Hepatocyte (in vitro differentiated cells): ENCODE measurements around the gene MRPL3. TPM values are rescaled to one million over a fixed set of nuclear protein-coding genes. Genes with fewer than 3 reads are reported as not detected.

Source experiments
- DNase-seq: peaks from one replicate; pipeline ENCODE4 v3.0.0-alpha.2; 2016; ENCODE audit warnings: low spot score
- H2AFZ ChIP-seq: fragments of 200-600 bp; sonication (generic); 2 replicates; pipeline ENCODE4 v1.6.0; 2016; ENCODE audit warnings: antibody characterized with exemption, mild to moderate bottlenecking
- H3K27ac ChIP-seq: fragments of 200-600 bp; sonication (generic); 2 replicates; pipeline ENCODE4 v1.5.1; 2016; ENCODE audit warnings: mild to moderate bottlenecking
- H3K27me3 ChIP-seq: fragments of 200-600 bp; sonication (generic); 2 replicates; pipeline ENCODE4 v1.6.1; 2016
- H3K36me3 ChIP-seq: fragments of 200-600 bp; sonication (generic); replicated peaks from 2 replicates; pipeline ENCODE4 v1.5.1; 2016; ENCODE audit warnings: low read depth; ENCODE audit not compliant: insufficient read depth
- H3K4me1 ChIP-seq: fragments of 200-600 bp; sonication (generic); 2 replicates; pipeline ENCODE4 v1.5.1; 2016; ENCODE audit warnings: mild to moderate bottlenecking, moderate library complexity; ENCODE audit not compliant: insufficient read depth
- H3K4me2 ChIP-seq: fragments of 200-600 bp; sonication (generic); 2 replicates; pipeline ENCODE4 v1.6.0; 2016
- H3K4me3 ChIP-seq: fragments of 200-600 bp; sonication (generic); 2 replicates; pipeline ENCODE4 v1.5.1; 2016; ENCODE audit warnings: mild to moderate bottlenecking
- H3K79me2 ChIP-seq: fragments of 200-600 bp; sonication (generic); 2 replicates; pipeline ENCODE4 v1.6.0; 2017; ENCODE audit warnings: mild to moderate bottlenecking
- H3K9me2 ChIP-seq: fragments of 200-600 bp; sonication (generic); replicated peaks from 2 replicates; pipeline ENCODE4 v1.6.0; 2017; ENCODE audit warnings: mild to moderate bottlenecking; ENCODE audit not compliant: insufficient read depth
- H3K9me3 ChIP-seq: fragments of 200-600 bp; sonication (generic); 2 replicates; pipeline ENCODE4 v1.5.1; 2016; ENCODE audit warnings: low read depth, mild to moderate bottlenecking
- H4K20me1 ChIP-seq: fragments of 200-600 bp; sonication (generic); 2 replicates; pipeline ENCODE4 v1.6.0; 2016; ENCODE audit warnings: mild to moderate bottlenecking; ENCODE audit not compliant: insufficient read depth, poor library complexity, severe bottlenecking
- EZH2 ChIP-seq: fragments of 200-600 bp; sonication (generic); IDR thresholded peaks from 2 replicates; pipeline ENCODE4 v1.6.1; 2016; ENCODE audit warnings: antibody characterized with exemption, mild to moderate bottlenecking, borderline replicate concordance
- EZH2phosphoT487 ChIP-seq: fragments of 200-600 bp; sonication (generic); IDR thresholded peaks from one replicate; pipeline ENCODE4 v1.6.1; 2018; ENCODE audit warnings: antibody characterized with exemption, mild to moderate bottlenecking, low read depth, moderate library complexity; ENCODE audit not compliant: unreplicated experiment, severe bottlenecking
- whole genome bisulfite sequencing: methylation state at CpG from one replicate; pipeline ENCODE4 v1.1.6; 2016; ENCODE audit warnings: low lambda C conversion rate; ENCODE audit errors: missing lambda C conversion rate; 5-methylcytosine and 5-hydroxymethylcytosine counted together
- polyA plus RNA-seq: library from polyadenylated mRNA; unstranded; fragments of >200 nt; fragmentation: Nextera tagmentation; extraction: Ambion mirVana; gene quantifications from 2 replicates; pipeline ENCODE4 v1.2.1, GENCODE V29; 2016
- total RNA-seq: library from RNA; depleted of rRNA; stranded (reverse); fragments of >200 nt; gene quantifications from 2 replicates; pipeline ENCODE4 v1.2.3, GENCODE V29; 2014
- TF ChIP-seq, protein P1 (sequence below): fragments of 200-600 bp; sonication (generic); IDR thresholded peaks from 2 replicates; pipeline ENCODE4 v1.5.1; 2016; ENCODE audit warnings: antibody characterized with exemption, mild to moderate bottlenecking; ENCODE audit not compliant: poor library complexity

MRPL3 gene
- total and polyA plus RNA-seq, 2 experiments from 2014 or later, result 87.8 to 113 TPM

GRCh38 chr3:131457220-131457619 lies 45.6 kb downstream of the MRPL3 start:
- no peak for DNase-seq
- peaks cover 5% of the 10 kb centered on the region for H3K36me3 ChIP-seq
- no peaks in the 10 kb centered on the region for H3K27me3 ChIP-seq
- no peak overlapping the region for H3K4me3 ChIP-seq
- no peak overlapping the region for H3K4me2 ChIP-seq
- no peaks in the 10 kb centered on the region for H3K79me2 ChIP-seq
- TF ChIP-seq EZH2, result no peak
- TF ChIP-seq, protein P1, sequence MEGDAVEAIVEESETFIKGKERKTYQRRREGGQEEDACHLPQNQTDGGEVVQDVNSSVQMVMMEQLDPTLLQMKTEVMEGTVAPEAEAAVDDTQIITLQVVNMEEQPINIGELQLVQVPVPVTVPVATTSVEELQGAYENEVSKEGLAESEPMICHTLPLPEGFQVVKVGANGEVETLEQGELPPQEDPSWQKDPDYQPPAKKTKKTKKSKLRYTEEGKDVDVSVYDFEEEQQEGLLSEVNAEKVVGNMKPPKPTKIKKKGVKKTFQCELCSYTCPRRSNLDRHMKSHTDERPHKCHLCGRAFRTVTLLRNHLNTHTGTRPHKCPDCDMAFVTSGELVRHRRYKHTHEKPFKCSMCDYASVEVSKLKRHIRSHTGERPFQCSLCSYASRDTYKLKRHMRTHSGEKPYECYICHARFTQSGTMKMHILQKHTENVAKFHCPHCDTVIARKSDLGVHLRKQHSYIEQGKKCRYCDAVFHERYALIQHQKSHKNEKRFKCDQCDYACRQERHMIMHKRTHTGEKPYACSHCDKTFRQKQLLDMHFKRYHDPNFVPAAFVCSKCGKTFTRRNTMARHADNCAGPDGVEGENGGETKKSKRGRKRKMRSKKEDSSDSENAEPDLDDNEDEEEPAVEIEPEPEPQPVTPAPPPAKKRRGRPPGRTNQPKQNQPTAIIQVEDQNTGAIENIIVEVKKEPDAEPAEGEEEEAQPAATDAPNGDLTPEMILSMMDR, result no peak
- no peak for TF ChIP-seq EZH2phosphoT487
- 70% methylated on average over 1 of the region's 1 CpG for WGBS
- H3K27ac ChIP-seq, result no peak overlapping the region
- H4K20me1 ChIP-seq, result no peaks in the 10 kb centered on the region
- H2AFZ ChIP-seq, result no peak overlapping the region
- H3K9me3 ChIP-seq, result no peaks in the 10 kb centered on the region
- H3K4me1 ChIP-seq, result no peaks in the 10 kb centered on the region
- H3K9me2 ChIP-seq, result no peaks in the 10 kb centered on the region

DNA sequence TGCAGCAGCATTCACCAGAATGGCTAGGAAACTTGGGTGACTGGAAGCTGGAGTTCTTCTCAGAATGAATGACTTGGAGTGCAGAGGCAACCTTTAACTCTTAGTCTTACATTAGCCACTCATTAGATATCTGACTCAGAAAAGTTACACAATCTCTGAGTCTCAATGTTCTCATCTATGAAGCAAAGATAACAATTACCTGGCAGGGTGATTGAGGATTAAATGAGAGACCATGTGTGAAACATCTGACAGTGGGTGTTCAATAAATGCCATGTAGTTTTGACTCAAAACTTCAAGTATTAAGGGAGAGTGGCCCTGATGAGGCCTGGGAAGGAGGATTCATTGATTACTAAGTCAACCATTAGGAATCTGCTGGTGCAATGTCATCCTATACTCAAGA lies 48.3 kb downstream of the MRPL3 start:
- no peak overlapping the region for H2AFZ ChIP-seq
- H3K4me2 ChIP-seq, result no peak overlapping the region
- H3K79me2 ChIP-seq, result no peaks in the 10 kb centered on the region
- H3K27me3 ChIP-seq, result no peaks in the 10 kb centered on the region
- H3K27ac ChIP-seq, result no peak overlapping the region
- no peaks in the 10 kb centered on the region for H4K20me1 ChIP-seq
- H3K4me3 ChIP-seq, result no peak overlapping the region
- no peaks in the 10 kb centered on the region for H3K9me2 ChIP-seq
- no peak for DNase-seq
- TF ChIP-seq, protein P1, result no peak
- TF ChIP-seq EZH2 (no peak), EZH2phosphoT487 (no peak)
- H3K9me3 ChIP-seq, result no peaks in the 10 kb centered on the region
- no peaks in the 10 kb centered on the region for H3K4me1 ChIP-seq
- H3K36me3 ChIP-seq, result no peaks in the 10 kb centered on the region

DNA sequence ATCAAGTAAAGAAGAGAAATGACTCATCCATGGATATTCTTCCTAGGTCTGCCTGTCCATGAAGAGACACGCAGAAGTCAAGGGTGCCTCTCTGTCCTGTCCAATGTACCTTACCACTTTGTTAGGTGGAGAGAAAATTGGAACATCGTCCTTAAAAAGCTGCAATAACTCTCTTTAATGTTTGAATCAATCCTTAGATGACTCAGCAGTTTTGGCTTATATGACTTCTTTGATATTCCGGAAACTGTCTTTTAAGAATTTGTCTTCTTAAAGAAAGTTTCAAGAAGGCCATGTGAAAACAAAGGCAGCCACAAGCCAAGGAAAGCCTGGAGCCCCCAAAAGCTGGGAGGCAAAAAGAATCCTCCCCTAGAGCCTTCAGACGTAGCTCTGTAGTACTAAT lies 49.2 kb downstream of the MRPL3 start:
- TF ChIP-seq EZH2 (no peak), EZH2phosphoT487 (no peak)
- TF ChIP-seq, protein P1, result no peak
- Histone ChIP-seq H3K9me3 (no peaks in the 10 kb centered on the region), H4K20me1 (no peaks in the 10 kb centered on the region), H3K4me2 (no peak overlapping the region), H3K27ac (no peak overlapping the region), H3K27me3 (no peaks in the 10 kb centered on the region), H3K9me2 (no peaks in the 10 kb centered on the region), H3K4me1 (no peaks in the 10 kb centered on the region), H3K4me3 (no peak overlapping the region), H2AFZ (no peak overlapping the region), H3K36me3 (no peaks in the 10 kb centered on the region), H3K79me2 (no peaks in the 10 kb centered on the region)
- DNase-seq, result no peak
- over 99% methylated on average over 4 of the region's 4 CpGs for WGBS

GRCh38 chr3:131447349-131447748 lies 55.4 kb downstream of the MRPL3 start:
- no peak overlapping the region for H3K4me3 ChIP-seq

More at GRCh38 chr3:131447349-131447748, 55.4 kb downstream of the MRPL3 start:
- DNase-seq, result no peak
- WGBS, result 93% methylated on average over 2 of the region's 2 CpGs
- no peak for TF ChIP-seq EZH2phosphoT487
- TF ChIP-seq EZH2, result no peak
- TF ChIP-seq, protein P1, result no peak
- no peak overlapping the region for H2AFZ ChIP-seq
- no peaks in the 10 kb centered on the region for H3K36me3 ChIP-seq
- H3K79me2 ChIP-seq, result no peaks in the 10 kb centered on the region
- no peaks in the 10 kb centered on the region for H4K20me1 ChIP-seq
- no peaks in the 10 kb centered on the region for H3K27me3 ChIP-seq
- H3K9me3 ChIP-seq, result no peaks in the 10 kb centered on the region
- no peak overlapping the region for H3K4me2 ChIP-seq
- no peaks in the 10 kb centered on the region for H3K9me2 ChIP-seq
- H3K4me1 ChIP-seq, result no peaks in the 10 kb centered on the region
- H3K27ac ChIP-seq, result no peak overlapping the region
